HepG2 (cell line): Measurements from ENCODE around the gene MICAL3. TPM values are rescaled to one million over a fixed set of nuclear protein-coding genes. Genes with fewer than 3 reads are reported as not detected.

Source experiments
- BORCS8-MEF2B ChIP-seq: sonication (generic); formaldehyde crosslinking; IDR thresholded peaks from 2 replicates; pipeline ENCODE4 v1.8.0; 2022; ENCODE audit warnings: mild to moderate bottlenecking, missing genetic modification reagents
- CENPX ChIP-seq: sonication (generic); formaldehyde crosslinking; IDR thresholded peaks from 2 replicates; pipeline ENCODE4 v1.9.0; 2021; ENCODE audit warnings: mild to moderate bottlenecking, missing genetic modification reagents, moderate library complexity
- DMAP1 ChIP-seq: IDR thresholded peaks from 2 replicates; pipeline ENCODE4 v1.6.1; 2016
- HNRNPK ChIP-seq: fragments of 200-400 bp; formaldehyde crosslinking; IDR thresholded peaks from 2 replicates; pipeline ENCODE4 v1.6.1; 2018; ENCODE audit warnings: low read length, low read depth, moderate library complexity, mild to moderate bottlenecking; ENCODE audit not compliant: poor library complexity, severe bottlenecking
- MXD1 ChIP-seq: sonication (generic); formaldehyde crosslinking; IDR thresholded peaks from 2 replicates; pipeline ENCODE4 v1.4.0; 2020; ENCODE audit warnings: mild to moderate bottlenecking, missing genetic modification reagents
- NR0B2 ChIP-seq: sonication (generic); formaldehyde crosslinking; IDR thresholded peaks from 2 replicates; pipeline ENCODE4 v1.4.0; 2020; ENCODE audit warnings: mild to moderate bottlenecking, missing genetic modification reagents
- PHF21A ChIP-seq: sonication (generic); formaldehyde crosslinking; IDR thresholded peaks from 2 replicates; pipeline ENCODE4 v1.5.0; 2020; ENCODE audit warnings: mild to moderate bottlenecking, missing genetic modification reagents
- RAD21 ChIP-seq: fragments of 450-650 bp; formaldehyde crosslinking; IDR thresholded peaks from 2 replicates; pipeline ENCODE4 v1.5.0; 2020; ENCODE audit warnings: mild to moderate bottlenecking
- RORA ChIP-seq: sonication (generic); formaldehyde crosslinking; IDR thresholded peaks from 2 replicates; pipeline ENCODE4 v1.5.0; 2020; ENCODE audit warnings: mild to moderate bottlenecking, missing genetic modification reagents, moderate library complexity
- SOX6 ChIP-seq, 2 experiments: fragments of 450-650 bp in 1 of 2; sonication (generic) in 1 of 2; formaldehyde crosslinking in 1 of 2; IDR thresholded peaks; 2 replicates each; pipeline versions ENCODE4 v1.4.0 to v1.6.1; 2017 to 2020; ENCODE audit warnings: antibody characterized with exemption in 1 of 2, mild to moderate bottlenecking in 1 of 2, missing genetic modification reagents in 1 of 2
- TBX3 ChIP-seq: fragments of 450-650 bp; IDR thresholded peaks from 2 replicates; pipeline ENCODE4 v1.6.1; 2017; ENCODE audit warnings: antibody characterized with exemption, mild to moderate bottlenecking, inconsistent platforms, borderline replicate concordance
- TFDP2 ChIP-seq: sonication (generic); formaldehyde crosslinking; IDR thresholded peaks from 2 replicates; pipeline ENCODE4 v1.4.0; 2020; ENCODE audit warnings: missing genetic modification reagents
- ZIK1 ChIP-seq: sonication (generic); formaldehyde crosslinking; IDR thresholded peaks from 2 replicates; pipeline ENCODE4 v1.5.0; 2020; ENCODE audit warnings: mild to moderate bottlenecking, low read depth, missing genetic modification reagents, borderline replicate concordance
- ZMAT3 ChIP-seq: sonication (generic); formaldehyde crosslinking; conservative IDR thresholded peaks from 2 replicates; pipeline ENCODE4 v1.7.0; 2021; ENCODE audit warnings: missing genetic modification reagents
- ZNF138 ChIP-seq: sonication (generic); formaldehyde crosslinking; IDR thresholded peaks from 2 replicates; pipeline ENCODE4 v1.5.0; 2020; ENCODE audit warnings: mild to moderate bottlenecking, low read depth, missing genetic modification reagents
- ZNF564 ChIP-seq: sonication (generic); formaldehyde crosslinking; IDR thresholded peaks from 2 replicates; pipeline ENCODE4 v1.8.1; 2023; ENCODE audit warnings: mild to moderate bottlenecking, missing genetic modification reagents
- ZNF674 ChIP-seq: sonication (generic); formaldehyde crosslinking; IDR thresholded peaks from 2 replicates; pipeline ENCODE4 v1.5.0; 2020; ENCODE audit warnings: low read depth, mild to moderate bottlenecking, missing genetic modification reagents
- ZNF687 ChIP-seq: sonication (generic); formaldehyde crosslinking; IDR thresholded peaks from 2 replicates; pipeline ENCODE4 v1.5.1; 2020; ENCODE audit warnings: mild to moderate bottlenecking, missing genetic modification reagents, moderate library complexity
- ZNF7 ChIP-seq: IDR thresholded peaks from 2 replicates; pipeline ENCODE4 v1.6.1; 2016; ENCODE audit warnings: missing biosample characterization, missing genetic modification reagents
- polyA plus RNA-seq, 8 experiments: library from polyadenylated mRNA; depleted of rRNA in 3 of 8; stranded (reverse) in 7 of 8; unstranded in 1 of 8; fragments of >200 nt; fragmentation: Illumina TruSeq in 4 of 8; extraction: Trizol in 4 of 8; gene quantifications; 2 replicates each; pipeline versions ENCODE4 v1.2.1 to v1.2.3, GENCODE V29; 2011 to 2016; ENCODE audit warnings: low read depth in 4 of 8, missing spikeins in 1 of 8, mixed read lengths in 1 of 8; ENCODE audit not compliant: insufficient read depth in 1 of 8
- total RNA-seq, 5 experiments: library from RNA; depleted of rRNA; stranded (reverse); fragments of >200 nt; fragmentation: Illumina TruSeq; extraction: Trizol; gene quantifications; 2 replicates each; pipeline ENCODE4 v1.2.3, GENCODE V29; 2016; ENCODE audit warnings: low read depth in 1 of 5
- TF ChIP-seq, protein P1 (sequence below): sonication (generic); formaldehyde crosslinking; IDR thresholded peaks from 2 replicates; pipeline ENCODE4 v1.5.0; 2020; ENCODE audit warnings: mild to moderate bottlenecking, missing genetic modification reagents, borderline replicate concordance

MICAL3 gene
- total and polyA plus RNA-seq, 2 of the 13 experiments (the other 11 are each of a cell fraction or from before 2014, with no cell fraction given) = 5.3 to 12.5 TPM

DNA sequence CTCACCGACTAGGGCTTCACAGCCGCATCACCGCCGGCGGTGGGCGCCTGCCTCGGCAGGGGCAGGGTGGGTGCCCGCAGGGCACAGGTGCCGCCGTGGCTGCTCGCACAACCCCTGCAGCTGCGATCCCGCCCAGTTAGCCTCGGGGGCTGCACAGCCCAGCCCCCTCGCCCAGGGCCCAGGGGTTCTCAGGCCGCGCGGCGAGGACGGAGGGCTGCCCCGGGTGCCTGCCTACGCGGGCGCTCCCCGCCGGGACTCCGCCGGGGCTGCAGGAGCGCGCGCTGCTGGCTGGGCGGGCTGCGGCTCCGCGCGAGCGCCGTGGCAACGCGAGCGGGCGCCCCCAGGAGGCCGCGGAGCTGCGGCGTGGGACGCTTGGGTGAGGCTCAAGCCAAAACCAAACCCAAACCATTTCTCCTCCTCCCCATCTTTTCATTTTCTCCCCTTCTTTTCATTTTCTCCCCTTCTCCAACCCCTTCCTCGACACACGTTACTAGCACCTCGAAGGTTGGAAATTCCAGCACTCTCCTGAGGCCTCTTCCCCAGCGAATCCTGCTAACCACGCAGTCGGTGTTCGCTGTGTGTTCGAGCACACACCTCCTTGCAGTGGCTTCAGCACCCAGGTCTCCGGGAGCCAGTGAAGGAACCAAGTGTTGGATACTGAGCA lies at the start of gene MICAL3 (continued):
- TF ChIP-seq, protein P1, sequence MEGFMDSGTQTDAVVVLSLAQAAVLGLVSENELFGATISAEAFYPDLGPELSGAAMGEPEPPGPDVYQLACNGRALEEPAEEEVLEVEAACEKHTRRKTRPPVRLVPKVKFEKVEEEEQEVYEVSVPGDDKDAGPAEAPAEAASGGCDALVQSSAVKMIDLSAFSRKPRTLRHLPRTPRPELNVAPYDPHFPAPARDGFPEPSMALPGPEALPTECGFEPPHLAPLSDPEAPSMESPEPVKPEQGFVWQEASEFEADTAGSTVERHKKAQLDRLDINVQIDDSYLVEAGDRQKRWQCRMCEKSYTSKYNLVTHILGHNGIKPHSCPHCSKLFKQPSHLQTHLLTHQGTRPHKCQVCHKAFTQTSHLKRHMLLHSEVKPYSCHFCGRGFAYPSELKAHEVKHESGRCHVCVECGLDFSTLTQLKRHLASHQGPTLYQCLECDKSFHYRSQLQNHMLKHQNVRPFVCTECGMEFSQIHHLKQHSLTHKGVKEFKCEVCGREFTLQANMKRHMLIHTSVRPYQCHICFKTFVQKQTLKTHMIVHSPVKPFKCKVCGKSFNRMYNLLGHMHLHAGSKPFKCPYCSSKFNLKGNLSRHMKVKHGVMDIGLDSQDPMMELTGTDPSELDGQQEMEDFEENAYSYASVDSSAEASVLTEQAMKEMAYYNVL = no peak
- TF ChIP-seq ZNF674 (no peak), ZNF138 (no peak), ZNF7 (no peak), CENPX (CRISPR knock-in tag) (no peak), DMAP1 (0 out of 2 replicates have a peak, but pooled peaks have one; percentile 17), SOX6 (IDR thresholded peaks at IDR 0.05) (no peak), SOX6 (CRISPR knock-in tag; IDR thresholded peaks at IDR 0.05) (no peak), ZNF564 (CRISPR knock-in tag) (no peak), ZIK1 (CRISPR knock-in tag) (no peak), HNRNPK (peak; percentile 63), MXD1 (CRISPR knock-in tag) (peak; percentile 25; the same call in 1 of the 2 replicates), BORCS8-MEF2B (CRISPR knock-in tag) (no peak), TBX3 (no peak), RAD21 (CRISPR knock-in tag) (peak; percentile 84), PHF21A (no peak), ZMAT3 (no peak), NR0B2 (0 out of 2 replicates have a peak, but pooled peaks have one; percentile 30), RORA (no peak), TFDP2 (CRISPR knock-in tag) (peak; percentile 29; the same call in 1 of the 2 replicates), ZNF687 (no peak; the same call in 1 of the 2 replicates)
